Ascending aorta (tissue), 2 donors: ENCODE results near the gene ATF7. TPM values are rescaled to one million over a fixed set of nuclear protein-coding genes. Genes with fewer than 3 reads are reported as not detected.
"Not testable (repeated sequence)": the region's sequence is repeated elsewhere in the genome, so short reads cannot be mapped to it uniquely, and the experiment has no call there.

ENCODE experiments used
- DNase-seq, 2 donors: peaks; one replicate each; pipeline ENCODE4 v3.0.0-alpha.2; 2019; ENCODE audit warnings: low spot score in 2 of 2
- H3K27ac ChIP-seq, 2 donors: fragments of 200-600 bp; sonication (generic); one replicate each; pipeline ENCODE4 v1.5.1; 2016 to 2017; ENCODE audit warnings: mild to moderate bottlenecking in 1 of 2
- H3K27me3 ChIP-seq: fragments of 200-600 bp; sonication (generic); one replicate; pipeline ENCODE4 v1.5.1; 2017
- H3K36me3 ChIP-seq, 2 donors: fragments of 200-600 bp; sonication (generic); one replicate each; pipeline ENCODE4 v1.5.1; 2016
- H3K4me1 ChIP-seq, 2 donors: fragments of 200-600 bp; sonication (generic); one replicate each; pipeline ENCODE4 v1.5.1; 2016 to 2017; ENCODE audit warnings: mild to moderate bottlenecking in 1 of 2
- H3K4me3 ChIP-seq, 2 donors: fragments of 200-600 bp; sonication (generic); one replicate each; pipeline ENCODE4 v1.5.1; 2016 to 2017; ENCODE audit warnings: mild to moderate bottlenecking in 1 of 2
- H3K9me3 ChIP-seq, 2 donors: fragments of 200-600 bp; sonication (generic); one replicate each; pipeline ENCODE4 v1.5.1; 2016
- intact Hi-C: fragments of 100-400 bp; cut with DNase I; formaldehyde crosslinking; loops from one replicate; pipeline ENCODE4 v1.15.1; 2023
- total RNA-seq: library from RNA; depleted of rRNA; stranded (reverse); fragments of >200 nt; gene quantifications from one replicate; pipeline ENCODE4 v1.1.0, GENCODE V29; 2016
- TF ChIP-seq, protein P1 (sequence below), 3 experiments: fragments of 200-600 bp in 2 of 3; fragments of 450-650 bp in 1 of 3; sonication (generic) in 2 of 3; IDR thresholded peaks; one replicate each; pipeline ENCODE4 v1.5.1; 2016 to 2019; ENCODE audit warnings: antibody characterized with exemption in 3 of 3, mild to moderate bottlenecking in 1 of 3, moderate library complexity in 1 of 3

ATF7 gene
- total RNA-seq, 1 donor from 2014 or later: 67.6 TPM

GRCh38 chr12:53657041-53657440, 30.9 kb upstream of the ATF7 start:
- H3K27me3 ChIP-seq: no peaks in the 10 kb centered on the region
- peaks cover 3 to 23% of the 10 kb centered on the region in 2 donors for H3K4me1 ChIP-seq
- no peak overlapping the region for H3K4me3 ChIP-seq
- TF ChIP-seq, protein P1, sequence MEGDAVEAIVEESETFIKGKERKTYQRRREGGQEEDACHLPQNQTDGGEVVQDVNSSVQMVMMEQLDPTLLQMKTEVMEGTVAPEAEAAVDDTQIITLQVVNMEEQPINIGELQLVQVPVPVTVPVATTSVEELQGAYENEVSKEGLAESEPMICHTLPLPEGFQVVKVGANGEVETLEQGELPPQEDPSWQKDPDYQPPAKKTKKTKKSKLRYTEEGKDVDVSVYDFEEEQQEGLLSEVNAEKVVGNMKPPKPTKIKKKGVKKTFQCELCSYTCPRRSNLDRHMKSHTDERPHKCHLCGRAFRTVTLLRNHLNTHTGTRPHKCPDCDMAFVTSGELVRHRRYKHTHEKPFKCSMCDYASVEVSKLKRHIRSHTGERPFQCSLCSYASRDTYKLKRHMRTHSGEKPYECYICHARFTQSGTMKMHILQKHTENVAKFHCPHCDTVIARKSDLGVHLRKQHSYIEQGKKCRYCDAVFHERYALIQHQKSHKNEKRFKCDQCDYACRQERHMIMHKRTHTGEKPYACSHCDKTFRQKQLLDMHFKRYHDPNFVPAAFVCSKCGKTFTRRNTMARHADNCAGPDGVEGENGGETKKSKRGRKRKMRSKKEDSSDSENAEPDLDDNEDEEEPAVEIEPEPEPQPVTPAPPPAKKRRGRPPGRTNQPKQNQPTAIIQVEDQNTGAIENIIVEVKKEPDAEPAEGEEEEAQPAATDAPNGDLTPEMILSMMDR (IDR thresholded peaks at IDR 0.05): no peak
- no peaks in the 10 kb centered on the region for H3K9me3 ChIP-seq
- peak overlapping the region; percentile 90 to 91 for H3K27ac ChIP-seq
- DNase-seq: no peak
- H3K36me3 ChIP-seq: no peaks in the 10 kb centered on the region
- intact Hi-C loops: no loop called here

GRCh38 chr12:53653595-53653994, 27.4 kb upstream of the ATF7 start:
- H3K4me3 ChIP-seq: no peak overlapping the region
- H3K27ac ChIP-seq: peak overlapping the region in 1 of 2 donors; percentile 1
- peaks cover 0 to 20% of the 10 kb centered on the region in 2 donors for H3K4me1 ChIP-seq
- TF ChIP-seq, protein P1 (IDR thresholded peaks at IDR 0.05): no peak
- H3K9me3 ChIP-seq: no peaks in the 10 kb centered on the region
- intact Hi-C loops: no loop called here
- H3K27me3 ChIP-seq: no peaks in the 10 kb centered on the region
- H3K36me3 ChIP-seq: no peaks in the 10 kb centered on the region
- DNase-seq: no peak

DNA sequence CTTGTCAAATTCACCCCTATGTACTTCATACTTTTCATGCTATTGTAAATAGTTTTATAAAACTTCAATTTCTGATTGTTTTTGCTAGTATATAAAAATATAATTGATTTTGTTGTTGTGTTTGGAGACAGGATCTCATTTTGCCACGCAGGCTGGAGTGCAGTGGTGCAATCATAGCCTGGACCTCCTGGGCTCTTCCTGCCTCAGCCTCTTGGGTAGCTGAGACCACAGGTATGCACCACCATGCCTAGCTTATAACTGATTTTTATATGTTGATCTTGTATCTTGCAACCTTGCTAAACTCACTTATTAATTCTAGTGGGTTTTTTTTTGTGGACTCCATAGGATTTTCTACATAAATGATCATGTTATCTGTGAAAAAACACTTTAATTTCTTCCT, 26.2 kb upstream of the ATF7 start:
- intact Hi-C loops: no loop called here
- Histone ChIP-seq H3K4me3 (no peak overlapping the region), H3K27me3 (no peaks in the 10 kb centered on the region), H3K36me3 (no peaks in the 10 kb centered on the region), H3K27ac (peak overlapping the region; percentile 28 to 50), H3K9me3 (no peaks in the 10 kb centered on the region), H3K4me1 (peaks cover 0 to 8% of the 10 kb centered on the region in 2 donors)
- DNase-seq: no peak
- TF ChIP-seq, protein P1 (IDR thresholded peaks at IDR 0.05): no peak

DNA sequence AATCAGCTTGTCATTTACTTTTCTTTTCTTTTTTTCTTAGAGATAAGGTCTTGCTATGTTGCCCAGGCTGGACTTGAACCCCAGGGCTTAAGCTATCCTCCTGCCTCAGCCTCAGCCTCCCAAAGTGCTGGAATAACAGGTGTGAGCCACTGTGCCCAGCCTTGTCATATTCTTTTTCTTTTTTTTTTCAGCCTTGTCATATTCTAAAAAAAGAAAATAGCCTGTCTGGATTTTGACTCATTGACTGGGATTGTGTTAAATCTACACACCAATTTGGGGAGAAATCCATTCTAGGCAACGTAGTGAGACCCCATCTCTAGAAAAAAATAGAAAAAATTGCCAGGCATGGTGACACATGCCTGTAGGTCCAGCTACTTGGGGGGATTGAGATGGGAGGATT, 25.6 kb upstream of the ATF7 start:
- H3K9me3 ChIP-seq: no peaks in the 10 kb centered on the region
- no peak for DNase-seq
- intact Hi-C loops: no loop called here
- no peaks in the 10 kb centered on the region for H3K27me3 ChIP-seq
- TF ChIP-seq, protein P1 (IDR thresholded peaks at IDR 0.05): no peak
- no peak overlapping the region for H3K4me3 ChIP-seq
- peak overlapping the region; percentile 55 to 66 for H3K27ac ChIP-seq
- H3K4me1 ChIP-seq: peaks cover 0 to 12% of the 10 kb centered on the region in 2 donors
- H3K36me3 ChIP-seq: no peaks in the 10 kb centered on the region

DNA sequence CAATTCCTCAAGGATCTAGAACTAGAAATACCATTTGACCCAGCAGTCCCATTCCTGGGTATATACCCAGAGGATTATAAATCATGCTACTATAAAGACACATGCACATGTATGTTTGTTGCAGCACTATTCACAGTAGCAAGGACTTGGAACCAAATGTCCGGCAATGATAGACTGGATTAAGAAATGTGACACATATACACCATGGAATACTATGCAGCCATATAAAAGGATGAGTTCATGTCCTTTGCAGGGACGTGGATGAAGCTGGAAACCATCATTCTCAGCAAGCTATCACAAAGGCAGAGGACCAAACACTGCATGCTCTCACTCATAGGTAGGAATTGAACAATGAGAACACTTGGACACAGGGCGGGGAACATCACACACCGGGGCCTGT, 20.1 kb upstream of the ATF7 start:
- peaks cover 0 to 16% of the 10 kb centered on the region in 2 donors for H3K4me1 ChIP-seq
- intact Hi-C loops, H3K4me3 ChIP-seq, H3K36me3 ChIP-seq, H3K27me3 ChIP-seq, DNase-seq, H3K27ac ChIP-seq, H3K9me3 ChIP-seq: not testable (repeated sequence)

DNA sequence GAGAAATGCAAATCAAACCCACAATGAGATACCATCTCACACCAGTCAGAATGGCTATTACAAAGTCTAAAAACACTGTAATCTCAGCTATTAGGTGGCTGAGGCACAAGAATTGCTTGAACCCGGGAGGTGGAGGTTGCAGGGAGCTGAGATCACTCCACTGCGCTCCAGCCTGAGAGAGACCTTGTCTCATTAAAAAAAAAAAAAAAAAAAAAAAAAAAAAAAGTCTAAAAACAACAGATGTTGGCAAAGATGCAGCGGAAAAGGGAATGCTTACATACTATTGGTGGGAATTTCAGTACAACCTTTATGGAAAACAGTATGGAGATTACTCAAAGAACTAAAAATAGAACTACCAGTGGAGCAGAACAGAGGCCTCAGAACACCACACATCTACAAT, 19.0 kb upstream of the ATF7 start:
- Histone ChIP-seq H3K9me3 (no peaks in the 10 kb centered on the region), H3K4me1 (peaks cover 0 to 14% of the 10 kb centered on the region in 2 donors), H3K4me3 (no peak overlapping the region), H3K27me3 (no peaks in the 10 kb centered on the region), H3K36me3 (no peaks in the 10 kb centered on the region), H3K27ac (no peak overlapping the region)
- intact Hi-C loops: no loop called here
- no peak for DNase-seq
- TF ChIP-seq, protein P1 (IDR thresholded peaks at IDR 0.05): no peak
